HG02759 (cell line): Measurements from ENCODE around the gene PIK3R1.

Experiments used
- ATAC-seq: cut with Tn5 transposase; IDR thresholded peaks from one replicate; pipeline ENCODE4 v1.9.1; 2021; ENCODE audit warnings: mild to moderate bottlenecking, moderate library complexity; ENCODE audit not compliant: unreplicated experiment

PIK3R1 gene

DNA sequence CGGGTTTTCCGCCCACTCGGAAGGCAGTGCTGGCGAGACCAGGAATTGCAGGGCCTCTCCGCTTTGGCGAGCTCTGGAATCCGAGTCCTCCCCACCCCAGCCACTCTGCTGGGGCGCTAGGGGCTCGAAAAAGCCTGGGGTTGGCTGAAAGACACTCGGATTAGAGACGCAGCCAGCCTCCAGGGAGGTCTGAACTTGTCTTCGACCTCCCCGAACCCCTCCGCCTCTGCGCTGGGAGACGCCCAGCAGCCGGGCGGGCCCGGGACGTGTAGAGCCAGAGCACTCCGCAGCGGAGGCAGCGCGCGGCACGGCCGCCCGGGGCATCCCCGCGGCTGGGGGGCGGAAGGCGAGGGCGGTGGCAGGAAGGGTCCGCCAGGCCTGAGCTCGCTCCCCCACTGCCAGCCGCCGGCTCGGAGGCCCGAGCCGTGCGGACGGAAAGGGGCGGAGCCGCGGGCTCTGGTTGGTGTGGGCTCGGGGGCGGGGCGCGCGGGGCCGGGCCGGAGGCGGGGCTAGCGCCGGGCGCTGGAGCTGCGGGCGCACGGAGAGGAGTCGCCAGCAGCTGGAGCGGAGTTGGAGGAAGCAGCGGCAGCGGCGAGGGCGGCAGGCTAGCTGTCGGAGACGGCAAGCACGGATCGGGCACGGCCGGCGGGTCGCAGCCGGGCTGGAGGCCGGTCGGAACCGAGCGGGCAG lies at the start of gene PIK3R1:
Gene PIK3R1 (plus strand): TSS at position 549 of the 690 bp plus-strand sequence. CDS start 10,920 bp downstream, outside the sequence.
- ATAC-seq, result peak; percentile 81

DNA sequence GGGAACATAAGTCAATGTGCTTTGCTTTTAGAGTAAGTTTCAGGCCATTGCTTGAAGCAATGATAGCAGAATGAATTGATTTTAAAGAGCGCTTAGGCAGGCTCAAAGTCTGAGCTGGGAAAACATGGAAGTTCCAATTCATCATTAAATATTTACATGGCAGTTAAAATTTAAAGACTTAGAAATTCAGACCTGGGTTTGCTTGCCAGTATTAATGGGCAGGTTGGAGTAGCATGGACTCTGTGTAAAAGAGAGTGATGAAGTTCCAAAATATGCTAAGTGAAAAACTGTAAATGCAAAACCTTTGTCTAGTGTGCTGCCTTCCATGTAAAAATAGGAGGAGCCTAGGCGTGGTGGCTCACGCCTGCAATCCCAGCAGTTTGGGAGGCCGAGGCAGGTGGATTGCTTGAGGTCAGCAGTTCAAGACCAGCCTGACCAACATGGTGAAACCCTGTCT lies 48.3 kb upstream of the PIK3R1 start:
- ATAC-seq, result no peak

DNA sequence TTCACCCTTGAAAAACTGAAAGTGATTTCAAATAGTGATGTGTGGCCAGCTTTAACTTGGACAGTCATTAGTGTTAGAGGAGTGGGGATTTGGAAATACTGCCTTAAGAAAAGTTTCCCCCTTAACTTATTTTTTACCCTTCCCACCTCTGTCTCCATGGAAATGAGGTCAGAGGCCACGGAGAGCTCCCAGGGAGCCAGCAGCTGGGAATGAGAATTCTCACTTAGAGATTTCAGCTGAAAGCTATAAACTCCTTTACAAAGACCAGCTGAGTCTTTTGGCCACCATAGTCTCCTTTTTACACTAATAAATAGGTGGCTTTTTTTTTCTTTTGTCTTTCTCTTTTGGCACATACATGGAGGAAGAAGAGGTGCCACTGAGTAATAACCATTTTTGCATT lies 45.7 kb upstream of the PIK3R1 start:
- no peak for ATAC-seq

DNA sequence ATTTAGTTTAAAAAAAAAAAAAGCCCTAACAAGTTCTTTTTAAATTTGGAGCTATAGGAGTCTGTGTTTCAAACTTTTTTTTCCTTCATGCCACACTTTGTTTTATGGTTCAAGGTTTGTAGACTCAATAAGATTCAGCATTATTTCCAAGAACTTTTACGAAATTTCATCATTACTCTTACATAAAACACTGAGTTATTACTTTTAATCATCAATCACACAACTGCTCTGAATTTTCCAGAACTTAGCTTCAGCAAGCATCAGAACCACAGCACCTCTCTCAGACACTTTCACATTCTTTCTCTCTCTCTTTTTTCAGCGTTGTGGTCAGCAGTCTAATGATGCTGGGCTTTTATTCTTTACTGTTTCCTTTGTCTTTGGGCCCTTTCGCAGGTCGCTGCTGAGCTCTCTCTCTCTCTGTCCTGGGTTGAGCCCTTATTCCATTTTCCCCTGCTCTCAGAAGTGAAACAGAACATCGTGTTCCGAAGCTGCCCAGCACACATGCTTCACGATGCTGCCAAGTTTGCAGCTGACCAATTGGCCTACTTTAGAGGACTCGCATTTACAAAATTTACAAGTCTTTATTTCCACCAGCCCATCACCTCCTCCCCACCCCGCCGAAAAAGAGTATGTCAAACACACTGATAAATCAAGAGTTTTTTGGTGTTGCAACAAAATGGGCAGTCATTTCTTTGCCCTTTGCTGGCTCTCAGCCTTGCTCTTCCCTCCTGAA lies 44.6 kb upstream of the PIK3R1 start:
- ATAC-seq, result no peak

DNA sequence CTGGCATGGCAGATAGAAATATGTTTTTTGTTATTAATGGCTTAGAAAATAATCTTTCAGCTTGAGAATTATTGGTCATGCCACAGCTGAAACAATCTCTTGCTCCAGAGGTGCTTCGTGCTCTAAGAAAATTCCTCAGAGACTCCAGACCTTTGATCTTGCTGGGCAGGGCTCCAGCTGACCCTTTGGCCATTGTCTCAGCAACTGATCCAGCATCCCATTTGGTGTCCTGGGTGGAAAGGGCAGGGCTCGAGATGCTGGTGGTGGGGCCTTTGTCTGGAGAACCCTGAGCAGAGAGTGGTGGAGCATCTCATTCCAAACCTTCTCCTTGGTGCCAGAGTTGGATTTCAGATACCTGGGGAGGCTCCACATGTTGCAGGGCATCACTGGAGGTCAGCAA lies 43.2 kb upstream of the PIK3R1 start:
- no peak for ATAC-seq

DNA sequence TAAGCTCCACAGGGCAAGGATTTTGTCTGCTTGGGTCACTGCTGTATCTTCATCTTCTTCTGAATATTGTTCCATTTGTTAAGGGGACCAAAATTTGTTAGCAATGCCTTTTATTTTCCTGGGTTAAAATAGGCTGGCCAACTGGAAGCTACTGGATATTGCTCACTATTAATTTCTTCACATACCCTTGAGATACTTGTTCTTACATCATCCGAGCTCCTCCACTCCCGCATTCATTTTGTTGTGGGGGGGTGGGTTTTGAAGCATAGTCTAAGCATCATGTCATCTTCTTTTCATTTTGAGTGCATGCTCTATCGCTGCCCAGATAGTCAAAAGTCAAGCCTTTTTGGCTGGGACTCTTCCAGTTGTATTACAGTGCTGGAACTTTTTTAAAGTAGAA lies 42.5 kb upstream of the PIK3R1 start:
- ATAC-seq, result no peak

DNA sequence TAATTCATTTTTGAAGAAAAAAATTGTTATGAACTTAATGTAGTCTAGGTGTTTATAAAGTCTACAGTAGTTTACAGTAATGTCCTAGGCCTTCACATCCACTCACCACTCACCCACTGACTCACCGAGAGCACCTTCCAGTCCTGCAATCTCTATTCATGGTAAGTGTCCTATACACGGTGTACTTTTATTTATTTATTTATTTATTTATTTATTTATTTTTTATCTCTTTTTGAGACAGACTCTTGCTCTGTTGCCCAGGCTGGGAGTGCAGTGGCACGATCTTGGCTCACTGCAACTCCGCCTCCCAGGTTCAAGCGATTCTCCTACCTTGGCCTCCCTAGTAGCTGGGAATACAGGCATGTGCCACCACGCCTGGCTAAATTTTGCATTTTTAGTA lies 39.3 kb upstream of the PIK3R1 start:
- no peak for ATAC-seq

DNA sequence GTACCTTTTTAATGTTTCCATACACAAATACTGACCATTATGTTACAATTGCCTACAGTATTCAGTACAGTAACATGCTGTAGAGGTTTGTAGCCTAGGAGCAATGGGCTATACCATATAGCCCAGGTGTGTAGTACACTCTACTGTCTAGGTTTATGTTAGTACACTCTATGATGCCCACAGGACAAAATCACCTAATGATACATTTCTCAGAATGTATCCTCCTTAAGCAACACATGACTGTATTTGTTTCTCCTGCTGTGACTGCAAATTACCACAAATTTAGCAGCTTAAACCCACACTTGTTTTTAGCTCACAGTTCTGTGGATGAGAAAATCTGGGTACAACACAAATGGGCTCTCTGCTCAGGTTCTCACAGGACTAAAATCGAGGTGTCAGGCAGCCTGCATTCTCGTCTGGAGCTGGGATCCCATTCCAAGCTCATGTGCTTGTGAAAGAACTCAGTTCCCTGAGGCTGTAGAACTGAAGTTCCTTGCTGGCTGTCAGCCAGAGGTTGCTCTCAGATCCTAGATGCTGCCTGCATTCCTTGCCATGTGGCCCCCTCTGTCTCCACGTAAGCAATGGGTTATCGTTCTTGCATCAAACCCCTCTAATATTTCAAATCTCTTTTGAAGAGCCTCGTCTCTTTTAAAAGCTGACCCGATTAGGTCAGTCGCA lies 38.6 kb upstream of the PIK3R1 start:
- no peak for ATAC-seq

DNA sequence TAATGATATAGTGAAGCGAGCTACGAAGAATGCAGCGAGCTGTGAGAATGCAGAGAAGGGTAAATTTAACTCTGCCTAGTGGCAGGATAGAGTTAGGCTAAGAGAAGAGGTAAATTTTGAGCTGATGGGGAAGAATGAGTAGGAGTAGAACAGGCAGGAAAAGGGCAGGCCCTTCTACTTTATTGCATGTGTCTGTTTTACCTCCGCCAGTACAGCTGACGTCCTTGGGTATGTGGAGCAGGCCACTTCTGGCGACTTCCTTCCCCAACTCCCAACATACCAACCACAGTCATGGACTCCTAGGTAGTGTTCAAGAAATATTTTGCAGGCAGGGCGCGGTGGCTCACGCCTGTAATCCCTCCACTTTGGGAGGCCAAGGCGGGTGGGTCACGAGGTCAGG lies 37.9 kb upstream of the PIK3R1 start:
- no peak for ATAC-seq

DNA sequence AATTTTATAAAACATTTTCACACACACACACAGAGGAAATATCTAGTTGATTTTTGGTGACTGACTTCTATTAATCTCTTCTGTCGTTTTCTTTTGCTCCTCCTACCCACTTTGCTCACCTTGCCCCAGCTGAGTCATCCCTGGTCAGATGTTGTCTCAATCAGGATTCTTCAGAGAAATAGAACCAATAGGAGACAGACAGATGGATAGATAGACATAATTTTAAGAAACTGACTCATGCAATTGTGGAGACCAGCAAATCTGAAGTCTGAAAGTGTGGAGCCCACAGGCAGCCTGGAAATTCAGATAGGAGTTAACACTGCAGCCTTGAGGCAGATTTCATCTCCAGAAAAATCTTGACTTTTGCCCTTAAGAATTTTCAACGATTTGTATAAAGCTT lies 37.0 kb upstream of the PIK3R1 start:
- no peak for ATAC-seq

DNA sequence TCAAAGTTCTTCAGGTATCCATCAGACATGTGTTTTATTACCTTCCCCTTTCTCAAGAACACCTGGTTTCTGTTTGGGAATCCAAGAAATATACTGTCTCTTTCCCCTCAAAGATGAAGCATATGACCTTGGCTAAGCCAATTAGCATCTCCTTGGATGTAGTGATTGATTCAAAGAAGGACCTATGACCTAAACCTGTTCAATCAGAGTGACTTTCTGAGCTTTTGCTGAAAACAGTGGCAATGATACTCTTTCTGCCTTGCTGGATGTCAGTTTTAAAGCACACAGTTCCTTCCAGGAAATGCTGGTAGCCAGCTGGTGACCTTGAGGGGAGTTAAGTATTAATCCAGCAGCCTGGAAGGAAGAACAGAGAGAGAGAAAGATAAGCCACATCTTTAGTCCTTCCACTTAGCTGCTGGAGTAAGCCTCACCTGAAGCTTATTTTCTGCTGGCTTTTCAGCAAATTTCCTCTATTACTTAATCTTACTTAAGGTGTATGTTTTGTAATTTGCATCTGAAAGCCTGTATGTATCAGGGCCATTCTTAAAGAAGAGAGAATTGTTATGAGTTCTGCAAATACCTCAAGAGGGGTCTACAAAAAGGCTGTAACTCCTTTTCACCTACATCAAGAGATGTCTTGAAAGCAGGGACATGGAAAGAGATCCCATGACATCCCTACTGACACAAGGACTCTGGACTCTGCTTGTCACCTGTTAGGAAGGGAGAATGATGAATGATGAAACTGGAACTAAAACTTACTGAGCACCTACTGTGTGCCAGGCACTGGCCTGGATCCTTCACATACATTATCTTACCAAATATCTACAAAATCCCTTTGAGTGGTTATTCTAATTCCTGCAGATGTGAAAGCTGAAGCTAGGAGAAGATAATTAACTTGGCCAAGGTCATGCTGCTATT lies 35.2 kb upstream of the PIK3R1 start:
- no peak for ATAC-seq

DNA sequence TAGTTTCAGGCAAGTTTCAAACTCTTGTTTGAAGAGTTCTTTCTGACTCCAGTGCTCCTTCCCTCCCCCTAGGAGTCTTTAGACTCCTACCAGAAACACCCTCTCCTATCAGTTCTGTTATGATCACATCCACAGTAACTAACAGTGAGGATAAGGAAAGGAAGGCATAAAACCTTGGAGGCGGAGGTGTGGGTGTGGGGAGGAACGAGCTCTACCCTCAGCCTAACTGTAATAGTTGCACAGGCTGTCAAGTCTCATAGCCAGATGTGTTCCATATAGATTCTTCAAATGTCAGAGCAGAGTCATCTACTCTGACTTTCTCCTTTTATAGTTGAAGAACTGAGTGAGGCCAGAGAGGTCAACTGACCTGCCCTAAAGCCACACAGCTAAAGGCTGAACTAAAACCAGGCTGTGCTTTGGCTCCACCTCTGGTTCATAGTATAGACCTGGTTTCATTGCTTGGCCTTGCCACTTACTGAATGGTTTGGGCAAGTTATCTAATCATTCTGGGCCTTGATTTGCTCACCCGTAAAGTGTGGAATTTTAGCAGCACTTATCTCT lies 34.4 kb upstream of the PIK3R1 start:
- ATAC-seq, result no peak

DNA sequence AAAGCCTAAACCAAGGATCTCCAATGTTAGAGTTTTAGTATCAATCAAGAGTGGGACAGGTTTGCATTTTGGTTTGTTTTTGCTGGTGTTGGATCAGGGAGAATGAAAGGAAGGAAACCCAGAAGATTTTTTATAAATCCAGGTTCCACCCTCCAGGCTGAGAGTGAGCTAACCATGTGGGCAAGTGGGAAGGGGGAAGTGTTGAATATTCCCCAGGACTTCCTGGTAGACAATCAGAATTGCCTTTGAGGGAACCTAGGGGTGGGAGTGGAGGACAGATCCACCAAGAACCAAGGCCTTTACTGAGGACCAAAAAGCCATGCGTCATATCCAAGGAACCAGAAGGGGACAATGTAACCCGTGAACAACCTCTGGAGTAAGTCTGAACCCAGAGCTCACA lies 33.5 kb upstream of the PIK3R1 start:
- ATAC-seq, result no peak

DNA sequence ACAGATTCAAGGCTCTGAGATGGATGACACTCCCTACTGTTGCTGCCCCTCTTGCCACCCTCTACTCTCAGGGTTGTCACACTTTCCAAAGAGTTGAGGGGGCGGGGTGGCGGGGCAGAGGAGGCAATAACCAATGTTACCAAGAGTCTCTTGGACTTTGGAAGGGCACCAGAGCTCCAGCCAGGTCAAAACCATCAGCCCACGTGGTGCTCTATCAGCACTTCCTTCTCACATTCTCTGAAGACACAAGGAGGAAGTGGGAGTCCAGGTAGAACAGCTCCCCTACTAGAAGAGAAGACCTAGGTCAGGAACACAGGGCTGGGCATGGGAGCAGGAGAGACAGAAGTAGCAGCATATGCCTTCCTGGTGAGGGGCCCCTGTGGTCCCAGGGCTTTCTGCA lies 33.0 kb upstream of the PIK3R1 start:
- no peak for ATAC-seq

DNA sequence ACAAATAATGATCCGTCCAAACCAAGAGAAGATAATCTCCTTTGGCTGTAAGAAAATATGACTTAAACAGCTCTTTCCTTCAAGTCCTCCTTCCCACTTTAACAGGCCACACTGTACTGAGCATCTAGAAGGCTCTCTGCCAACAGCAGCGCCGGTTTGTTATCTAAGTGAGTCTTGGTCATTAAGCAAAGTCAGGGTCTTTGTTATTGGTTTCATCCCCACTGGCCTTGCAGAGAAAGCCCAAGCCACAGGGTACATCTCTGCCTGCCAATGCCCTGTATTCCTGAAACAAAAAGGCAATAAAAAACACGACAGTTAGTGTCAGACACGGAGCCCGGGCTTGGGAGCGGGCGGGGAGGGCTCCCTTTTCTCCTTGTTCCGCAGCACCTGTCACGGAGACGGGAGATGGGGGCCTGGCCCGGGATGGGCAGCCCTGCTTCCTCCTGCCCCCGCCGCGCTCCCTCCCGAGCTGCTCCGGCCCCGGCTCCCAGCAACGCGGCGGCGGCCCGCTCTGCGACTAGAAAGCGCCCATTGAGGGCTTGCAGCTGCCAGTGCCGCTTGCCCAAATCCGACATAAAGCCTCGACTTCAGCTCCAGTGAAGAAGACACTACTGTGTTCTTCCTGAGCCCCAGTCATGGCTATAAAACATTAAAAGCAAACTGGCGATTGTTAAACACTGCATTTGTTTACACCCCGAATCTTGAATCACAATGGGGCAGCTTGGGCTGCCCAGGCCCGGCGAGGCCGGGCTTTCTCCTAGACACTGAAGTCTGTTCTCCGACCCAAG lies 28.1 kb upstream of the PIK3R1 start:
- ATAC-seq, result no peak

DNA sequence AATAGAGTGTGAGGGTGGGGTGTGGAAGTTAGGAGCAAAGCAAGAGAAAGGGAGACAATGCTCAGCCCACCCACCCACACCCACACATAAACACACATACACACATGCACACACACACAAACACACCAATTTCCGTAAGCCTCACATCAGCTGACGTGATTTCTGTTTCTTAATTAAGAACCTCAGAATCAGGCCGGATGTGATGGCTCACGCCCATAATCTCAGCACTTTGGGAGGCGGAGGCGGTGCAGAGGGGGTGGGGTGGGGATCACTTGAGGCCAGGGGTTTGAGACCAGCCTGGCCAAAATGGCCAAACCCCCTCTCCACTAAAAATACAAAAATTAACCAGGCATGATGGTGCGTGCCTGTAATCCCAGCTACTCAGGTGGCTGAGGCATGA lies 26.4 kb upstream of the PIK3R1 start:
- ATAC-seq, result no peak

DNA sequence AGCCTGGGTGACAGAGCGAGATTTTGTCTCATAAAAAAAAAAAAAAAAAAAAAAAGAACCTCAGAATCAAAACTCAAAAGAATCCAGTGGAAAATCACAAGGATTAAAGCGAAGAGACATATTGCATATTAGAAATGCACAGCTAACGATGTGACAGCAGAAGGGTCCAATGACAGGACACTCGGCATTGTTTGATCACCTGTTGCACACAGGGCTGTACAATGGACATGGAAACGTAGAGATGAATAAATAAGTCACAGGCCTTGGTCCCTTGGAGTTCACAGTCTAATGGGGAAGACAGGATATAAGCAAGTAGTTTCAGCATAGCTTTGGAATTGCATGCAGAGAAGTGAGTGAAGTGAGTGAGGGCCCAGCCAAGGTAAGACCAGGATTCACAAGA lies 25.9 kb upstream of the PIK3R1 start:
- no peak for ATAC-seq

DNA sequence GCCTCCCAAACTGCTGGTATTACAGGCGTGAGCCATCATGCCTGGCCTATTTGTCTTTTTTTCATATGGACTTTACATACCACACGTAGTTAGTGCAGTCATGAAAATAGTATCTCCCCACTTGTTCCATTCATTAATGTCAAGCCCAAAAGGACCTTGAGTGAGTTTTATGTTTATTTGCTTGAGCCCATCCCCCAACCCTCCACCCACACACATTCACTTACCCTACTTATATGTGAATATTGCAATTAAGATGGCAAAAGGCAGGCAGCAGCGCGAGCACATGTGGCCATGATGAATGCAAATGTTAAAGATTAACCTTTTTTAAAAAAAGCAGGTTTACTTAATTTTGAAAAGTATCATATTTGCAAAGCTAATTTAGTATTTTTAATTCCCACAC lies 24.9 kb upstream of the PIK3R1 start:
- no peak for ATAC-seq

DNA sequence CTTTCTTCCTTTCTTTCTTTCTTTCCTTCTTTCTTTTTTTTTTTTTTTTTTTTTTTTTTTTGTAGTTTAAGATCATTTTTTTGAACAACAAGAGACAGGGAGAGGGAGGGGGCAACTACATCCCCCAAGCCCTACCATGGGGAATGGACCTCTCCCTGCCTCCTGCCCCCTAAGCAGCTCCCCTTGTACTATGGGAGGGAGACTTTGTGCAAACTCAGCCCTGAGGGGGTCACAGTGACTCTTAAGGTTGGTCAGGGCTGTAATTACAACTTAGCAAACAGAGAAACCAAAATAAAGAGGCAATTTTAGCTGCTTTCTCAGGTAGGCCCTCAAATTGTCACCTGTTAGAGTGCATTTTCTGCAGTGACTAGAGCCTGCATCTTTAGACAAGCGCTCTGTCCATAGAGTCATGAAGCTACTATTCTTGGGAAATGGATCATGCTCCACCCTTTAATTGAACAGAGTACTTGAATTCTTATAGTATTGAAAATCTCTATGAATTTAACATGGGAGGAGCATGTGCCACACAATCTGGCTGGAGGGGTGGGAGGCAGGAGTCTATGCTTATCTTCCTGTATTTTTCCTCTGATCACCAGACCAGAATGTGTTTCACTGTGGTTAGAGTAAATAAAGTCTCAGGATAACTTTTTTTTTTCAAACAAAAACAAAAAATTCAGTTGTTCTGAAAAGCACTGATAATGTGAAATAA lies 24.3 kb upstream of the PIK3R1 start:
- no peak for ATAC-seq
